CD4-positive, alpha-beta T cell (primary cell): ENCODE results near the gene FOXA1. TPM values are rescaled to one million over a fixed set of nuclear protein-coding genes. Genes with fewer than 3 reads are reported as not detected.

Experiments used
- ATAC-seq: fragments of 200-7000 bp; cut with Tn5 transposase; one replicate; pipeline ENCODE4 v1.10.0; 2022; ENCODE audit warnings: mild to moderate bottlenecking; ENCODE audit not compliant: poor library complexity
- CTCF ChIA-PET: fragments of 350-600 bp; sonication (Branson Sonifier 250); formaldehyde crosslinking; loops from one replicate; lab custom pipeline; 2021; ENCODE audit warnings: antibody characterized with exemption, inconsistent platforms; lab: Charles Lee
- POLR2A ChIA-PET: fragments of 350-600 bp; sonication (Branson Sonifier 250); formaldehyde crosslinking; loops from one replicate; lab custom pipeline; 2021; ENCODE audit warnings: antibody characterized with exemption, inconsistent platforms; lab: Charles Lee
- DNase-seq, 14 experiments: peaks; one replicate each; pipeline ENCODE4 v3.0.0-alpha.2; 2013 to 2020; ENCODE audit warnings: mixed read lengths in 2 of 14
- H3K27ac ChIP-seq, 2 donors: one replicate each; pipeline versions ENCODE4 v1.5.1 to v1.7.0; 2013; ENCODE audit warnings: low read length in 2 of 2, low read depth in 1 of 2, mild to moderate bottlenecking in 1 of 2
- H3K27me3 ChIP-seq, 2 experiments: 1 replicate in 1 of 2; 2 replicates in 1 of 2; pipeline versions ENCODE4 v1.6.1 to v1.7.0; 2013; ENCODE audit warnings: low read length in 2 of 2, control low read depth in 1 of 2, mild to moderate bottlenecking in 1 of 2, moderate library complexity in 1 of 2; ENCODE audit not compliant: insufficient read depth in 2 of 2, control insufficient read depth in 1 of 2
- H3K36me3 ChIP-seq: one replicate; pipeline ENCODE4 v1.6.1; 2013; ENCODE audit warnings: low read length, control low read depth; ENCODE audit not compliant: insufficient read depth
- H3K4me1 ChIP-seq: one replicate; pipeline ENCODE4 v1.6.1; 2013; ENCODE audit warnings: low read length, control low read depth; ENCODE audit not compliant: insufficient read depth
- H3K4me3 ChIP-seq: one replicate; pipeline ENCODE4 v1.5.1; 2013; ENCODE audit warnings: mild to moderate bottlenecking, low read length, moderate library complexity
- H3K9me3 ChIP-seq, 2 experiments: 1 replicate in 1 of 2; 2 replicates in 1 of 2; pipeline versions ENCODE4 v1.6.1 to v1.7.0; 2013; ENCODE audit warnings: low read length in 2 of 2, mild to moderate bottlenecking in 2 of 2, control low read depth in 1 of 2, moderate library complexity in 1 of 2; ENCODE audit not compliant: control insufficient read depth in 1 of 2, insufficient read depth in 1 of 2
- H3K27ac Mint-ChIP-seq: one replicate; pipeline ENCODE4 v1.8.0; 2020; ENCODE audit warnings: mixed read lengths
- H3K27me3 Mint-ChIP-seq: one replicate; pipeline ENCODE4 v1.8.0; 2021; ENCODE audit warnings: mixed read lengths
- H3K36me3 Mint-ChIP-seq: one replicate; pipeline ENCODE4 v1.8.0; 2021; ENCODE audit warnings: low read depth, mixed read lengths
- H3K4me1 Mint-ChIP-seq: one replicate; pipeline ENCODE4 v1.8.0; 2021; ENCODE audit warnings: low read depth, mixed read lengths
- H3K4me3 Mint-ChIP-seq: one replicate; pipeline ENCODE4 v1.8.0; 2020; ENCODE audit warnings: mild to moderate bottlenecking, mixed read lengths
- H3K9me3 Mint-ChIP-seq: one replicate; pipeline ENCODE4 v1.8.0; 2020; ENCODE audit warnings: mixed read lengths
- intact Hi-C, 2 experiments: fragments of 100-400 bp; cut with DNase I in 1 of 2; cut with micrococcal nuclease in 1 of 2; formaldehyde crosslinking; loops; one replicate each; pipeline versions ENCODE4 v1.15.1 to v1.9.0; 2023 to 2025; cut with DNase I, micrococcal nuclease
- total RNA-seq, 174 experiments: library from RNA in 2 of 174; stranded (reverse) in 2 of 174; gene quantifications; one replicate each; pipeline ENCODE4 v1.2.3 and lab custom pipeline; 2021 to 2026
- TF ChIP-seq, protein P1 (sequence below): fragments of 200-600 bp; IDR thresholded peaks from one replicate; pipeline ENCODE4 v1.8.0; 2022; ENCODE audit warnings: antibody characterized with exemption, mild to moderate bottlenecking

The FOXA1 gene
- total RNA-seq, 2 experiments from 2014 or later, result not detected

DNA sequence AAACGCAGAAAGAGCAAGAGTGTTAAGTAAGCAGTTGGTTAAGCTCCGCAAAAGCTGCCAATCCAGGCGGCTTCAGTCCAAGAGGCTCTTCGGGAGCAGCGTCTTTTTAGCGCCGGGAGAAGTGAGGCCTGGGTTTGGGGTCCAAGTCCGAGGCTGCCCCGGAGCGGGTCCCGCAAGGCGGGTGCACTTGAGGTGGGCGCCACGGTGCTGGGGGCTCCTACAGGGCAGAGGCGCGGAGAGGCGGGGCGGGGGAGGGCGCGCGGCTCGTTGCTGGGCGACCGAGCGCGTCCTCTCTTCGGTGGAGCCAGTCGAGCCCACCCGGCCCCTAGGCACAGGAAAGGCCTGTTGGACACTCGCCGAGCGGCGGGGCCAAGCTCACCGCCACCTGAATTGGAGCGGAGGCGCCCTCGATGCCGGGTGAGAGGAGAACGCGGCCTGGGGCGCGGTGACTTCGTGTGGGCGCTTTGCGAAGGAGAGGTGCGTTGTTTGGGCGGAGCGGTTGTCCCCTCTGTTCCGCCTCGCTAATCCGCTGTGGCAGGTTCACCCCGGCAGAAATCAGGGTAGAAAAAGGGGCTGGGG, 16.0 kb upstream of the FOXA1 start:
- POLR2A ChIA-PET, result no interaction called here

DNA sequence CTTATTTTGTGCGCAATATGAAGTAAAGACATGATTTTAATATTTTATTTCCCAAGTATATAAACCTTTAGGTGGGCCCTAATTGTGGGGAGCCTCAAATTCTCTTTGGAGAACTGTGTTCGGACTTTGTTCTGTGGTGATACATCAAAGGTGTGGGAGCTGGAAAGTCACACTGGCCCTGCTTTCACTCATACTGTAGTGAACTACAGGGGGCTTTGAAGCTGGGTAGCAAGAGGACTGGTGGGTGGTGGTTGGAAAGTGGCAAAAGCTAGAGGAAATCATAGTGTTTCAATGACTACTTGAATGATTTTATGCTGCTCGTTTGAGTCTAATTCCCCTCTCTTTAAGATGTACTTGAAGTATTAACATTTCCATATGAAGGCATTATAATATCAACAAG, 13.6 kb upstream of the FOXA1 start:
- no peak for DNase-seq
- H3K4me3 Mint-ChIP-seq, result no peak overlapping the region
- no peak overlapping the region for H3K27ac ChIP-seq
- H3K27ac Mint-ChIP-seq, result no peak overlapping the region
- no peaks in the 10 kb centered on the region for H3K36me3 ChIP-seq
- CTCF ChIA-PET, result no interaction called here
- TF ChIP-seq, protein P1, sequence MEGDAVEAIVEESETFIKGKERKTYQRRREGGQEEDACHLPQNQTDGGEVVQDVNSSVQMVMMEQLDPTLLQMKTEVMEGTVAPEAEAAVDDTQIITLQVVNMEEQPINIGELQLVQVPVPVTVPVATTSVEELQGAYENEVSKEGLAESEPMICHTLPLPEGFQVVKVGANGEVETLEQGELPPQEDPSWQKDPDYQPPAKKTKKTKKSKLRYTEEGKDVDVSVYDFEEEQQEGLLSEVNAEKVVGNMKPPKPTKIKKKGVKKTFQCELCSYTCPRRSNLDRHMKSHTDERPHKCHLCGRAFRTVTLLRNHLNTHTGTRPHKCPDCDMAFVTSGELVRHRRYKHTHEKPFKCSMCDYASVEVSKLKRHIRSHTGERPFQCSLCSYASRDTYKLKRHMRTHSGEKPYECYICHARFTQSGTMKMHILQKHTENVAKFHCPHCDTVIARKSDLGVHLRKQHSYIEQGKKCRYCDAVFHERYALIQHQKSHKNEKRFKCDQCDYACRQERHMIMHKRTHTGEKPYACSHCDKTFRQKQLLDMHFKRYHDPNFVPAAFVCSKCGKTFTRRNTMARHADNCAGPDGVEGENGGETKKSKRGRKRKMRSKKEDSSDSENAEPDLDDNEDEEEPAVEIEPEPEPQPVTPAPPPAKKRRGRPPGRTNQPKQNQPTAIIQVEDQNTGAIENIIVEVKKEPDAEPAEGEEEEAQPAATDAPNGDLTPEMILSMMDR, result no peak
- H3K9me3 ChIP-seq, result peaks cover 0 to 13% of the 10 kb centered on the region in 2 experiments
- POLR2A ChIA-PET, result no interaction called here
- no peaks in the 10 kb centered on the region for H3K36me3 Mint-ChIP-seq
- H3K27me3 ChIP-seq, result peaks cover 3 to 21% of the 10 kb centered on the region in 2 experiments
- H3K27me3 Mint-ChIP-seq, result peaks cover 58% of the 10 kb centered on the region
- ATAC-seq, result no peak
- peaks cover 10% of the 10 kb centered on the region for H3K9me3 Mint-ChIP-seq
- H3K4me1 Mint-ChIP-seq, result no peaks in the 10 kb centered on the region
- H3K4me3 ChIP-seq, result no peak overlapping the region
- intact Hi-C loops, result no loop called here
- no peaks in the 10 kb centered on the region for H3K4me1 ChIP-seq

More for the DNA sequence above, 16.0 kb upstream of the FOXA1 start:
- intact Hi-C loops, result no loop called here
- no peak overlapping the region for H3K4me3 Mint-ChIP-seq
- no peak overlapping the region for H3K27ac Mint-ChIP-seq
- TF ChIP-seq, protein P1, result no peak
- H3K4me1 Mint-ChIP-seq, result no peaks in the 10 kb centered on the region
- ATAC-seq, result no peak
- H3K27me3 Mint-ChIP-seq, result peaks cover 35% of the 10 kb centered on the region
- no peak for DNase-seq
- H3K36me3 ChIP-seq, result no peaks in the 10 kb centered on the region
- peaks cover 15 to 18% of the 10 kb centered on the region in 2 experiments for H3K9me3 ChIP-seq
- H3K9me3 Mint-ChIP-seq, result peaks cover 10% of the 10 kb centered on the region
- CTCF ChIA-PET, result no interaction called here
- H3K27ac ChIP-seq, result no peak overlapping the region
- H3K36me3 Mint-ChIP-seq, result no peaks in the 10 kb centered on the region
- no peaks in the 10 kb centered on the region for H3K4me1 ChIP-seq
- no peak overlapping the region for H3K4me3 ChIP-seq
- peaks cover 3 to 11% of the 10 kb centered on the region in 2 experiments for H3K27me3 ChIP-seq

GRCh38 chr14:37606678-37607077, 11.6 kb upstream of the FOXA1 start:
- ChIA-PET CTCF (no interaction called here), POLR2A (no interaction called here)
- ATAC-seq (no peak), DNase-seq (no peak)
- intact Hi-C loops, result no loop called here
- Mint-ChIP-seq H3K27me3 (peaks cover 66% of the 10 kb centered on the region), H3K4me3 (no peak overlapping the region), H3K4me1 (no peaks in the 10 kb centered on the region), H3K27ac (no peak overlapping the region), H3K9me3 (peaks cover 4% of the 10 kb centered on the region), H3K36me3 (no peaks in the 10 kb centered on the region)
- Histone ChIP-seq H3K36me3 (no peaks in the 10 kb centered on the region), H3K4me3 (no peak overlapping the region), H3K27me3 (peaks cover 19 to 39% of the 10 kb centered on the region in 2 experiments), H3K4me1 (no peaks in the 10 kb centered on the region), H3K27ac (no peak overlapping the region), H3K9me3 (peaks cover 0 to 30% of the 10 kb centered on the region in 2 experiments)
- TF ChIP-seq, protein P1, result no peak
